ENCODE results near the gene KCNJ16.

DNA sequence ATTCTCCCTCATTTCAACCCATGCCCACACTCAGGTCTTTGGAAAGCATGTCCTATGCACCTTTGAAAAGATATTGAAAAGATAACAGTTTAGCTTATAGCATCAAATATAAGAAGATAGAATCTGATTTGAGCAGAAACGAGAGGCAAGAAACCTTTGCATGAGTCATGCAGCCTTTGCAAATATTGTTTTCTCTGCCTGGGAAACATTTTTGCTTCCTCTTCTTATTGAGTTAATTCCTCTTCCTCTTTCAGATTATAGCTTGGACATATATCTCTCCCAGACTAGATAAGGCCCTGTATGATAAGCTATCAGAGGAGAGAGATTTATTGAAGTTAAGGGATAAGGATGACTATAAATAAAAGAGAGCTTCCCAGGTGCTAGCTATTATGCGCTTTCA, 48.2 kb downstream of the KCNJ16 start:
- TF ChIP-seq GABPA (IDR thresholded peaks at IDR 0.05 in 1 of 2, conservative IDR thresholded peaks at IDR 0.05 in 1 of 2) = no peak
- TF ChIP-seq, protein P1, sequence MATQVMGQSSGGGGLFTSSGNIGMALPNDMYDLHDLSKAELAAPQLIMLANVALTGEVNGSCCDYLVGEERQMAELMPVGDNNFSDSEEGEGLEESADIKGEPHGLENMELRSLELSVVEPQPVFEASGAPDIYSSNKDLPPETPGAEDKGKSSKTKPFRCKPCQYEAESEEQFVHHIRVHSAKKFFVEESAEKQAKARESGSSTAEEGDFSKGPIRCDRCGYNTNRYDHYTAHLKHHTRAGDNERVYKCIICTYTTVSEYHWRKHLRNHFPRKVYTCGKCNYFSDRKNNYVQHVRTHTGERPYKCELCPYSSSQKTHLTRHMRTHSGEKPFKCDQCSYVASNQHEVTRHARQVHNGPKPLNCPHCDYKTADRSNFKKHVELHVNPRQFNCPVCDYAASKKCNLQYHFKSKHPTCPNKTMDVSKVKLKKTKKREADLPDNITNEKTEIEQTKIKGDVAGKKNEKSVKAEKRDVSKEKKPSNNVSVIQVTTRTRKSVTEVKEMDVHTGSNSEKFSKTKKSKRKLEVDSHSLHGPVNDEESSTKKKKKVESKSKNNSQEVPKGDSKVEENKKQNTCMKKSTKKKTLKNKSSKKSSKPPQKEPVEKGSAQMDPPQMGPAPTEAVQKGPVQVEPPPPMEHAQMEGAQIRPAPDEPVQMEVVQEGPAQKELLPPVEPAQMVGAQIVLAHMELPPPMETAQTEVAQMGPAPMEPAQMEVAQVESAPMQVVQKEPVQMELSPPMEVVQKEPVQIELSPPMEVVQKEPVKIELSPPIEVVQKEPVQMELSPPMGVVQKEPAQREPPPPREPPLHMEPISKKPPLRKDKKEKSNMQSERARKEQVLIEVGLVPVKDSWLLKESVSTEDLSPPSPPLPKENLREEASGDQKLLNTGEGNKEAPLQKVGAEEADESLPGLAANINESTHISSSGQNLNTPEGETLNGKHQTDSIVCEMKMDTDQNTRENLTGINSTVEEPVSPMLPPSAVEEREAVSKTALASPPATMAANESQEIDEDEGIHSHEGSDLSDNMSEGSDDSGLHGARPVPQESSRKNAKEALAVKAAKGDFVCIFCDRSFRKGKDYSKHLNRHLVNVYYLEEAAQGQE (IDR thresholded peaks at IDR 0.05) = no peak
